Type B pancreatic cell (in vitro differentiated cells): ENCODE data around the gene CASP2. TPM values are rescaled to one million over a fixed set of nuclear protein-coding genes. Genes with fewer than 3 reads are reported as not detected.

ENCODE experiments used
- DNase-seq: peaks from one replicate; pipeline ENCODE4 v3.0.0; 2021; ENCODE audit warnings: mixed read lengths; ENCODE audit not compliant: unreplicated experiment; ENCODE audit errors: extremely low spot score
- H3K27ac Mint-ChIP-seq: 2 replicates; pipeline ENCODE4 v1.8.0; 2021; ENCODE audit warnings: mild to moderate bottlenecking, mixed read lengths
- H3K27me3 Mint-ChIP-seq: 2 replicates; pipeline ENCODE4 v1.8.0; 2021; ENCODE audit warnings: mixed read lengths
- H3K36me3 Mint-ChIP-seq: 2 replicates; pipeline ENCODE4 v1.8.0; 2021; ENCODE audit warnings: mixed read lengths
- H3K4me1 Mint-ChIP-seq: one replicate; pipeline ENCODE4 v1.8.0; 2021; ENCODE audit warnings: mixed read lengths; ENCODE audit not compliant: unreplicated experiment
- H3K4me3 Mint-ChIP-seq: 2 replicates; pipeline ENCODE4 v1.8.0; 2021; ENCODE audit warnings: mild to moderate bottlenecking, mixed read lengths
- H3K9me3 Mint-ChIP-seq: 2 replicates; pipeline ENCODE4 v1.8.0; 2021; ENCODE audit warnings: mixed read lengths
- CTCF ChIP-seq: fragments of 200-600 bp; sonication (generic); conservative IDR thresholded peaks from 2 replicates; pipeline ENCODE4 v1.5.0; 2021; ENCODE audit warnings: antibody characterized with exemption, mild to moderate bottlenecking
- total RNA-seq: library from RNA; stranded (reverse); gene quantifications from 2 replicates; pipeline ENCODE4 v1.2.1, GENCODE V29; 2021; ENCODE audit warnings: low replicate concordance

The CASP2 gene
- total RNA-seq, 1 donor from 2014 or later: 55.2 TPM

DNA sequence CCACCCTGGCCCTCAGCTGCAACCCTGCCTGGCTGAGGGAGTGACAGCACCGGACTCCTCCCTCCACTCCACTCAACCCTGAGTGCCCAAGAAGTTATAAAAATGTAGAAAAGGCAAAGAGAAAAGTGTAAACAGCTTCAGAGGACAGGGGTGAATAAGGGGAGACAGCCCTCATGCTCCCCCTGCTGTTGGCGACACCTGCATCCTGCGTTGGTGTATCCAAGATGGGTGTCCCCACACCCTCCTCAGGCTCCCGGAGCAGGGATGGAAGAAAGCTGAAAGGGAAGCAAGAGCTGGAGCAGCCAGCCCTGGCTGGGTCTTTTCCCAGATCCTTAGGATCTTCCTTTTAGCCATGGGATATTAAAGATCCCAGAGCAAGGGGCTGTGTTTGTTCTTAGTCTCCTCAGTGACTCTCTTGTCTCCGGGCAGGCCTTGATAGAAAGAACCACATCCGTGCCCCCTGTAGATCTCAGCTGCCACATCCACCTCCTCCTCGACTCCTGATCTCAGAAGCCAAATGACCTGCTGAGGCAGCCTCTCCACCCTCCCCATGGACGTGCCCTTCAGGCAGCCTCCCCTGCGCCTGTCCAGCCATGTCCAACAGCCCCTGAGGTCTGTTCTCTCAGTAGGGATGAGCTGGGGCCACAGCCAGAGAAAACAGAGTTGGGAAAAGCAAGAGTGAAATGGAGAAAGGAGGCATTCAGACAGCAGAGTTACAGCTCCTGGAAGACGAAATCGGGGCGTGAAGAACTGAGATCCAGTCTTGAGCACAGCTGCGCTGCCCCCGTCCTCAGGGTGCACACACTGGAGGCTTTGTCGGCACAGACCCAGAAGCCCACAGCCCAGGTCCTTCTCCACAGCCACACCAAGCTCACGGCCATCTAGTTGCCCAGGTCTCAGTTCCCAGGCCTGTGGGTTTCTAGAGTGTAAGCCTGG lies 67.6 kb downstream of the CASP2 start:
- peaks cover 49% of the 10 kb centered on the region for H3K27me3 Mint-ChIP-seq
- no peak overlapping the region for H3K27ac Mint-ChIP-seq
- no peak overlapping the region for H3K4me3 Mint-ChIP-seq
- no peak for DNase-seq
- H3K36me3 Mint-ChIP-seq: peaks cover 8% of the 10 kb centered on the region
- TF ChIP-seq CTCF: no peak
- H3K4me1 Mint-ChIP-seq: peaks cover 13% of the 10 kb centered on the region
- no peaks in the 10 kb centered on the region for H3K9me3 Mint-ChIP-seq

DNA sequence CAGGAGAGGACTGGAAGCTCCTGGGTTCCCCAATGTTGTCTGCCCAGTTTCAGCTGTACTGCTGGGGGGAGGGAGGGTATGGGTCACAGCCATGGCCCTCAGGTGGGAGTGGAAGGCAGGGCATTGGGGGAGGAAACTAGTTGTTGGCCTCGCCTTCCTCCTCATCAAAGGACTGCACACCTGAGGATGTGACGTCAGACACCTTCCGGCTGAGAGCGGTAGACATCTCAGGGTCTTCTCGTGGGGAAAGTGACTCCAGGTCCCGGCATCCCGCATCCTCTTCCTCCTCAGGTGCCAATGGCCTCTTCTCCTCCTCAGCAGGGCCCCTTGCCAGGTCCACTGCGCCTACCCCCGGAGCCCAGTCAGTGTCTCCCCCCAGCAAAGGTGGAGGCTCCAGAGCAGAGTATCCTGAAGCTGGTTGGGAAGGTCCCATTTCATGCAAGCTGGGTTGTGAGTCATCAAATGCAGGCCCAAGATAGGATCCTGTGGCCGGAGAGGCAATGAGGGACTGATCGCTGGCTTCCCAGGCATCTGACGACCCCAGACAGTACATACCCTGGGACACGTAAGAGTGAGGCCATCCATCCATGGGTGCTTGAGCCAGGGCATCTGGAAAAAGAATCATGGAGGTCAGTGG lies 68.4 kb downstream of the CASP2 start:
- no peaks in the 10 kb centered on the region for H3K9me3 Mint-ChIP-seq
- no peak overlapping the region for H3K4me3 Mint-ChIP-seq
- no peak overlapping the region for H3K27ac Mint-ChIP-seq
- no peak for TF ChIP-seq CTCF
- peaks cover 13% of the 10 kb centered on the region for H3K4me1 Mint-ChIP-seq
- H3K27me3 Mint-ChIP-seq: peaks cover 53% of the 10 kb centered on the region
- DNase-seq: no peak
- H3K36me3 Mint-ChIP-seq: peaks cover 8% of the 10 kb centered on the region

Other genes starting within 250 kb of the CASP2 start
- not detected in 2 replicates for gene OR6V1, start 236.0 kb upstream of the CASP2 start, total RNA-seq
- not detected in 2 replicates for gene PIP, start 156.3 kb upstream of the CASP2 start, total RNA-seq
- not detected in 2 replicates for gene TAS2R39, start 104.9 kb upstream of the CASP2 start, total RNA-seq
- gene TAS2R40, start 66.3 kb upstream of the CASP2 start, total RNA-seq: not detected in 2 replicates
- gene GSTK1, start 24.9 kb upstream of the CASP2 start, total RNA-seq: 110 and 155 TPM in 2 replicates
- gene TMEM139, start 3.4 kb upstream of the CASP2 start, total RNA-seq: 2.6 and 4.8 TPM in 2 replicates
- gene CLCN1, start 27.8 kb downstream of the CASP2 start, total RNA-seq: 0.12 and 0.22 TPM in 2 replicates
- gene FAM131B, start 74.4 kb downstream of the CASP2 start, total RNA-seq: 2.1 and 6.5 TPM in 2 replicates
- 73.2 and 107 TPM in 2 replicates for gene ZYX, start 93.0 kb downstream of the CASP2 start, total RNA-seq
- gene EPHA1, start 120.5 kb downstream of the CASP2 start, total RNA-seq: 18.0 and 40.1 TPM in 2 replicates
- not detected in 2 replicates for gene TAS2R60, start 155.1 kb downstream of the CASP2 start, total RNA-seq
- gene TAS2R41, start 189.5 kb downstream of the CASP2 start, total RNA-seq: not detected in 2 replicates